Measurements from ENCODE around the gene FOXR2.

FOXR2 gene

DNA sequence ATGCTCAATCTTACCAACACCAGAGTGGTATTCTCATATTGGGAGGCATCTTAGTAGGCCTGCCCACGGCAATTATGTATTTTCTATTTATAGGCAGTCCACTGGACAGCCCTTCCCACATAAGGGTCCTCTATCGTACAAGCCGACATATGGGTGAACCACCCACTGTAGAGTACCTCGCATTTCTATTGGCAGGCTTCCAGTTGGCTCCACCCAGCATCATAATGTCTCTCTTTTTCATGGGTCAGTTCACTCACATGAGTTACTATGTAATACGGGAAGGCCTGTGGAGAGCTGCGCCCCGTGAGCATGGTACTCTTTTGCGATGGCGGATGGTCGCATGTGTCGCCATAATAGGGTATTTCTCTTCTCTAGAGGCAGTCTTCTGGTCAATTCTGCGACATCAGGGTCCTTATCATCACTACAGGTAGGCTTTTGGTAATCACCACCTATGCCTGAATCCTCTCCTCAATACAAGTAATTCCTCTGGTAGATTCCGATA is 29.4 kb upstream of the FOXR2 start:
- Histone ChIP-seq H3K9me3 (ENCODE audit: insufficient read depth, low read length) (no peaks in the 10 kb centered on the region), H3K27me3 (ENCODE audit: low read depth, low read length) (no peaks in the 10 kb centered on the region), H3K27ac (ENCODE audit: low read length) (no peak overlapping the region), H3K79me2 (ENCODE audit: low read length) (no peaks in the 10 kb centered on the region), H2AFZ (ENCODE audit: low read depth, low read length) (no peak overlapping the region), H3K9ac (ENCODE audit: low read length) (no peak overlapping the region), H3K36me3 (replicated peaks; ENCODE audit: low read depth, low read length) (no peaks in the 10 kb centered on the region), H3K4me2 (ENCODE audit: low read length) (no peak overlapping the region), H3K4me3 (ENCODE audit: low read length) (no peak overlapping the region), H4K20me1 (ENCODE audit: insufficient read depth, low read length) (no peaks in the 10 kb centered on the region), H3K4me1 (ENCODE audit: low read length) (no peaks in the 10 kb centered on the region)
- no peak for TF ChIP-seq EZH2phosphoT487 (IDR thresholded peaks at IDR 0.05; ENCODE audit: low read depth)
- TF ChIP-seq, protein P1, sequence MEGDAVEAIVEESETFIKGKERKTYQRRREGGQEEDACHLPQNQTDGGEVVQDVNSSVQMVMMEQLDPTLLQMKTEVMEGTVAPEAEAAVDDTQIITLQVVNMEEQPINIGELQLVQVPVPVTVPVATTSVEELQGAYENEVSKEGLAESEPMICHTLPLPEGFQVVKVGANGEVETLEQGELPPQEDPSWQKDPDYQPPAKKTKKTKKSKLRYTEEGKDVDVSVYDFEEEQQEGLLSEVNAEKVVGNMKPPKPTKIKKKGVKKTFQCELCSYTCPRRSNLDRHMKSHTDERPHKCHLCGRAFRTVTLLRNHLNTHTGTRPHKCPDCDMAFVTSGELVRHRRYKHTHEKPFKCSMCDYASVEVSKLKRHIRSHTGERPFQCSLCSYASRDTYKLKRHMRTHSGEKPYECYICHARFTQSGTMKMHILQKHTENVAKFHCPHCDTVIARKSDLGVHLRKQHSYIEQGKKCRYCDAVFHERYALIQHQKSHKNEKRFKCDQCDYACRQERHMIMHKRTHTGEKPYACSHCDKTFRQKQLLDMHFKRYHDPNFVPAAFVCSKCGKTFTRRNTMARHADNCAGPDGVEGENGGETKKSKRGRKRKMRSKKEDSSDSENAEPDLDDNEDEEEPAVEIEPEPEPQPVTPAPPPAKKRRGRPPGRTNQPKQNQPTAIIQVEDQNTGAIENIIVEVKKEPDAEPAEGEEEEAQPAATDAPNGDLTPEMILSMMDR (IDR thresholded peaks at IDR 0.05; ENCODE audit: low read depth, low read length) = no peak

DNA sequence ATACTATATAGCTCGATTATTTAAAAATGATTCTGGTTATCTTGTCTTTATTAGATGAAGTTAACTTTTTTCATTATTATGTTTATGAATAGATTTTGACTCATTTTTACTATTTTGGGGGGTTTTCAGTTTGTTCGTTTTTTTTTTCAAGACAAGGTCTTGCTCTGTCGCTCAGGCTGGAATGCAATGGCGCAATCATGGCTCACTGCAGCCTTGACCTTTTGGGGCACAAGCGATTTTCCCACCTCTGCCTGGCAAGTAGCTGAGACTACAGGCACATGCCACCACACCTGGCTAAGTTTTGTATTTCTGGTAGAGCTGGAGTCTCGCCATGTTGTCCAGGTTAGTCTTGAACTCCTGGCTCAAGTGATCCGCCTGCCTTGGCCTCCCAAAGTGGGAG is 24.9 kb upstream of the FOXR2 start:
- Histone ChIP-seq H3K4me1 (ENCODE audit: low read length) (no peaks in the 10 kb centered on the region), H3K4me3 (ENCODE audit: low read length) (no peak overlapping the region), H3K4me2 (ENCODE audit: low read length) (no peak overlapping the region), H3K79me2 (ENCODE audit: low read length) (no peaks in the 10 kb centered on the region), H2AFZ (ENCODE audit: low read depth, low read length) (no peak overlapping the region), H3K9ac (ENCODE audit: low read length) (no peak overlapping the region), H3K9me3 (ENCODE audit: insufficient read depth, low read length) (no peaks in the 10 kb centered on the region), H3K27me3 (ENCODE audit: low read depth, low read length) (no peaks in the 10 kb centered on the region), H3K36me3 (replicated peaks; ENCODE audit: low read depth, low read length) (no peaks in the 10 kb centered on the region), H3K27ac (ENCODE audit: low read length) (no peak overlapping the region), H4K20me1 (ENCODE audit: insufficient read depth, low read length) (no peaks in the 10 kb centered on the region)
- TF ChIP-seq EZH2phosphoT487 (IDR thresholded peaks at IDR 0.05; ENCODE audit: low read depth) = no peak
- TF ChIP-seq, protein P1 (IDR thresholded peaks at IDR 0.05; ENCODE audit: low read depth, low read length) = no peak

DNA sequence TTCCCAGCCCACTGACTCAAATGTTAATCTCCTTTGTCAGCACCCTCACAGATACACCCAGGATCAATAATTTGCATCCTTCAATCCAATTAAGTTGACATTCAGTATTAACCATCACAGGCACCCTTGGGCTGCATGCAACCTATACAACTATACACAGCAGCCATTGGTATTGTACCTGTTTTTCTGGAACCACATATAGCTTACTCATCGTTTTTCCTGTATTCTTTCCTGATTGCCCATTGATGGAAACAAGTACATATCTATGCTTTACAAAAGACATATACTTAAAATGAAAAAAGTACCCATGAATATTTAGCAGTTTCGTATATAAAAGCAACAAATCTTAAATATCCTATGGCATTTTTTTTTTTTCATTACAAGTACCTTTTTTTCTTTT is 3.7 kb upstream of the FOXR2 start:
- Histone ChIP-seq H3K4me3 (ENCODE audit: low read length) (no peak overlapping the region), H3K4me1 (ENCODE audit: low read length) (no peaks in the 10 kb centered on the region), H3K9ac (ENCODE audit: low read length) (no peak overlapping the region), H2AFZ (ENCODE audit: low read depth, low read length) (no peak overlapping the region), H3K79me2 (ENCODE audit: low read length) (no peaks in the 10 kb centered on the region), H3K36me3 (replicated peaks; ENCODE audit: low read depth, low read length) (no peaks in the 10 kb centered on the region), H3K4me2 (ENCODE audit: low read length) (no peak overlapping the region), H3K27me3 (ENCODE audit: low read depth, low read length) (no peaks in the 10 kb centered on the region), H4K20me1 (ENCODE audit: insufficient read depth, low read length) (no peaks in the 10 kb centered on the region), H3K27ac (ENCODE audit: low read length) (no peak overlapping the region), H3K9me3 (ENCODE audit: insufficient read depth, low read length) (no peaks in the 10 kb centered on the region)
- TF ChIP-seq, protein P1 (IDR thresholded peaks at IDR 0.05; ENCODE audit: low read depth, low read length) = no peak
- TF ChIP-seq EZH2phosphoT487 (IDR thresholded peaks at IDR 0.05; ENCODE audit: low read depth) = no peak

DNA sequence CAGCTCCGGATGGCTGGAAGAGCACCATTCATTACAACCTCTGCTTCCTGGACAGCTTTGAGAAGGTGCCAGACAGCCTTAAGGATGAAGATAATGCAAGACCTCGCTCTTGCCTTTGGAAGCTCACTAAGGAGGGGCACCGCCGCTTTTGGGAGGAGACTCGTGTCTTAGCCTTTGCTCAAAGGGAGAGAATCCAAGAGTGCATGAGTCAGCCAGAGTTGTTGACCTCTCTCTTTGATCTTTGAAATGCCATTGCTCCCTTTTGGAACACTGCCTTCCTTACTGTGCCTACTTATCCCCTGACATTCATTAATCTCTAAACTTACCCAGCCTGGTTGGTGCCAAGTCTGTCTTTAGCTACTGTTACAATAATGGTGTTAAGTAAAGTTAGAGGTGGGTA is 1.2 kb downstream of the FOXR2 start:
- H4K20me1 ChIP-seq (ENCODE audit: insufficient read depth, low read length) = no peaks in the 10 kb centered on the region
- no peak overlapping the region for H3K9ac ChIP-seq (ENCODE audit: low read length)
- no peaks in the 10 kb centered on the region for H3K4me1 ChIP-seq (ENCODE audit: low read length)
- TF ChIP-seq EZH2phosphoT487 (IDR thresholded peaks at IDR 0.05; ENCODE audit: low read depth) = no peak
- TF ChIP-seq, protein P1 (IDR thresholded peaks at IDR 0.05; ENCODE audit: low read depth, low read length) = no peak
- no peak overlapping the region for H3K27ac ChIP-seq (ENCODE audit: low read length)
- H2AFZ ChIP-seq (ENCODE audit: low read depth, low read length) = no peak overlapping the region
- H3K27me3 ChIP-seq (ENCODE audit: low read depth, low read length) = no peaks in the 10 kb centered on the region
- no peaks in the 10 kb centered on the region for H3K36me3 ChIP-seq (replicated peaks; ENCODE audit: low read depth, low read length)
- H3K4me2 ChIP-seq (ENCODE audit: low read length) = no peak overlapping the region
- no peak overlapping the region for H3K4me3 ChIP-seq (ENCODE audit: low read length)
- H3K9me3 ChIP-seq (ENCODE audit: insufficient read depth, low read length) = no peaks in the 10 kb centered on the region
- H3K79me2 ChIP-seq (ENCODE audit: low read length) = no peaks in the 10 kb centered on the region
